HG02840 (cell line): ENCODE results near the gene MBD3L3.
"Not testable (repeated sequence)": the region's sequence is repeated elsewhere in the genome, so short reads cannot be mapped to it uniquely, and the experiment has no call there.

Experiments
- ATAC-seq: cut with Tn5 transposase; IDR thresholded peaks from one replicate; pipeline ENCODE4 v1.9.1; 2021; ENCODE audit warnings: mild to moderate bottlenecking, moderate library complexity, moderate number of reproducible peaks; ENCODE audit not compliant: unreplicated experiment, low FRiP score

The MBD3L3 gene

GRCh38 chr19:7063764-7064418 lies 5.4 kb upstream of the MBD3L3 start:
- ATAC-seq: no peak

- no peak for ATAC-seq
Observed at GRCh38 chr19:7063339-7063738, 4.9 kb upstream of the MBD3L3 start.

GRCh38 chr19:7059977-7060376 lies 1.5 kb upstream of the MBD3L3 start:
- not testable (repeated sequence) for ATAC-seq

- not testable (repeated sequence) for ATAC-seq
Observed at GRCh38 chr19:7056371-7056770, 2.1 kb downstream of the MBD3L3 start.

GRCh38 chr19:7055679-7056078 lies 2.8 kb downstream of the MBD3L3 start:
- not testable (repeated sequence) for ATAC-seq

GRCh38 chr19:7054635-7055368 lies 3.7 kb downstream of the MBD3L3 start:
- not testable (repeated sequence) for ATAC-seq

GRCh38 chr19:7052896-7053295 lies 5.6 kb downstream of the MBD3L3 start:
- not testable (repeated sequence) for ATAC-seq

GRCh38 chr19:7051421-7051820 lies 7.1 kb downstream of the MBD3L3 start:
- ATAC-seq: not testable (repeated sequence)

GRCh38 chr19:7049021-7049420 lies 9.5 kb downstream of the MBD3L3 start, which contains the start of gene MBD3L2:
Gene MBD3L2 (plus strand): TSS chr19:7049321. CDS start chr19:7049374, 53 bp downstream.
- ATAC-seq: not testable (repeated sequence)

- ATAC-seq: not testable (repeated sequence)
Observed at GRCh38 chr19:7041563-7041962, 16.9 kb downstream of the MBD3L3 start.

- not testable (repeated sequence) for ATAC-seq
Observed at GRCh38 chr19:7040079-7040478, 18.4 kb downstream of the MBD3L3 start, which contains the start of gene MBD3L4. Gene MBD3L4 (minus strand): TSS chr19:7040179. CDS start chr19:7040144, 35 bp downstream.

- not testable (repeated sequence) for ATAC-seq
Observed at GRCh38 chr19:7030278-7030677, 28.2 kb downstream of the MBD3L3 start, which contains the start of gene MBD3L5. Gene MBD3L5 (plus strand): TSS chr19:7030578. CDS start chr19:7030612, 34 bp downstream.

- ATAC-seq: not testable (repeated sequence)
Observed at GRCh38 chr19:7028790-7029189, 29.7 kb downstream of the MBD3L3 start.

GRCh38 chr19:7021331-7021730 lies 37.1 kb downstream of the MBD3L3 start, which contains the start of gene MBD3L2B:
Gene MBD3L2B (minus strand): TSS chr19:7021431. CDS start chr19:7021397, 34 bp downstream.
- ATAC-seq: not testable (repeated sequence)

GRCh38 chr19:7018828-7019227 lies 39.6 kb downstream of the MBD3L3 start:
- no peak for ATAC-seq

- no peak for ATAC-seq
Observed at GRCh38 chr19:7013678-7014077, 44.8 kb downstream of the MBD3L3 start.

- no peak for ATAC-seq
Observed at GRCh38 chr19:7010722-7011593, 47.5 kb downstream of the MBD3L3 start.

GRCh38 chr19:7007859-7008258 lies 50.6 kb downstream of the MBD3L3 start:
- ATAC-seq: no peak
